ENCODE data around the gene MORC4. TPM values are rescaled to one million over a fixed set of nuclear protein-coding genes. Genes with fewer than 3 reads are reported as not detected.
A peak's percentile ranks its signal among the peaks of the same experiment; 100 is the strongest.

MORC4 gene
- total and polyA plus RNA-seq, 3 donors from 2014 or later, result 29.4 to 51.9 (median 46.0) TPM

- no peak overlapping the region for H3K4me3 ChIP-seq
Observed at GRCh38 chrX:106899841-106900240, 100.2 kb downstream of the MORC4 start.

GRCh38 chrX:106899276-106899675 lies 100.7 kb downstream of the MORC4 start:
- Histone ChIP-seq H3K27me3 (no peaks in the 10 kb centered on the region), H3K4me3 (no peak overlapping the region), H3K27ac (no peak overlapping the region), H3K9me3 (no peaks in the 10 kb centered on the region), H3K36me3 (ENCODE audit: low read depth, missing control alignments) (no peaks in the 10 kb centered on the region), H3K4me1 (no peaks in the 10 kb centered on the region)
- TF ChIP-seq POLR2A (IDR thresholded peaks at IDR 0.05), result no peak
- TF ChIP-seq CTCF (IDR thresholded peaks at IDR 0.05), result no peak
- intact Hi-C loops (cut with DNase I; ENCODE audit: low total_unique reads), result no loop called here
- DNase-seq, result no peak
- 65 to 73% methylated on average over 2 of the region's 2 CpGs for WGBS, 2 donors

More at GRCh38 chrX:106899841-106900240, 100.2 kb downstream of the MORC4 start:
- H3K27ac ChIP-seq, result no peak overlapping the region
- H3K36me3 ChIP-seq (ENCODE audit: low read depth, missing control alignments), result no peaks in the 10 kb centered on the region
- no peaks in the 10 kb centered on the region for H3K4me1 ChIP-seq
- intact Hi-C loops (cut with DNase I; ENCODE audit: low total_unique reads), result no loop called here
- no peaks in the 10 kb centered on the region for H3K9me3 ChIP-seq
- no peak for DNase-seq
- TF ChIP-seq CTCF (IDR thresholded peaks at IDR 0.05), result no peak
- TF ChIP-seq POLR2A (IDR thresholded peaks at IDR 0.05), result no peak
- H3K27me3 ChIP-seq, result no peaks in the 10 kb centered on the region
- 94% methylated on average over 1 of the region's 1 CpG; no CpG with 5 or more reads in 1 of the 2 donors for WGBS, 2 donors

DNA sequence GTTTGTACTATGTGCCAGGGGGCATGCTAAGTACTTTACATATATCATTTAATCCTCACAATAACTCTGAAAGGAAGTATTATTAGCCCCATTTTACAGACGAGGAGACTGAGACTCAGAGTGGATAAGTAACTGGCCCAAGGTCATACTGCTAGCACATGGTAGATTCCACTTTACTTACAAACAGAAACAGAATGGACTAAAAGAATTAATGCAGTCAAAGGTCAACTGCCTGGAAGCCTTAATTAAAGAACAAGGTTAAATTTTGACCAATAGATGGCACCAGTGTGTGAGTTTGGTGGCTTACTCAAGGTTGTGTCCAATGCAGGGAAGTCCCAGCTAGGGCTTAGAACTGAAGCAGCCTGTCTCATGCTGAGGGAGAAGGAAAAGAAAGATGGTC lies 101.5 kb downstream of the MORC4 start:
- WGBS, 2 donors, result 50 to 89% methylated on average over 1 of the region's 1 CpG

DNA sequence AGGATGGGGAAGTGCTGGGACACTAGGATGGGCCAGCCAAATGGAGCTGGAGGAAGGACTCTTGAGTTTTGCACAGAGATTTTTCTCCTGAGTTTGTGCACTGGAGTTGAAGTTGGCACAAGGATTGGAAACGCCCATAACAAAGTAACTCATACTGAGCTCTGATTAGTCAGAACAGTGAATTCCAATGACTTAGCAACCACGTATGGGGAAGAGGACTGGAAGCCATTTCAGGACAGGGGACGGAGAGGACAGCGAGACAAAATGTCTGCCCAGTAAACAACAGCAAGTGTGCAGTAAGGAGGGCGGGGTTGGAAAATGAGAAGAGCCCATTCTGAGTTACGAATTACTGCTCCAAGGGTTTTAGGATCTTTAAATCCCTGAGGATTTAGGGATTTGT lies 102.8 kb downstream of the MORC4 start:
- no peak for TF ChIP-seq CTCF (IDR thresholded peaks at IDR 0.05)
- no peak for TF ChIP-seq POLR2A (IDR thresholded peaks at IDR 0.05)
- H3K9me3 ChIP-seq, result no peaks in the 10 kb centered on the region
- H3K27me3 ChIP-seq, result no peaks in the 10 kb centered on the region
- no peak for DNase-seq
- H3K36me3 ChIP-seq (ENCODE audit: low read depth, missing control alignments), result no peaks in the 10 kb centered on the region
- no peak overlapping the region for H3K27ac ChIP-seq
- intact Hi-C loops (cut with DNase I; ENCODE audit: low total_unique reads), result no loop called here
- no peak overlapping the region for H3K4me3 ChIP-seq
- WGBS, 2 donors, result 82 to 85% methylated on average over 6 of the region's 6 CpGs
- H3K4me1 ChIP-seq, result no peaks in the 10 kb centered on the region

More for the DNA sequence above, 101.5 kb downstream of the MORC4 start:
- H3K27me3 ChIP-seq, result no peaks in the 10 kb centered on the region
- H3K36me3 ChIP-seq (ENCODE audit: low read depth, missing control alignments), result no peaks in the 10 kb centered on the region
- no peaks in the 10 kb centered on the region for H3K4me1 ChIP-seq
- H3K9me3 ChIP-seq, result no peaks in the 10 kb centered on the region
- no peak overlapping the region for H3K4me3 ChIP-seq
- intact Hi-C loops (cut with DNase I; ENCODE audit: low total_unique reads), result no loop called here
- no peak overlapping the region for H3K27ac ChIP-seq
- TF ChIP-seq POLR2A (IDR thresholded peaks at IDR 0.05), result no peak
- TF ChIP-seq CTCF (IDR thresholded peaks at IDR 0.05), result no peak
- peak; percentile 18 for DNase-seq

DNA sequence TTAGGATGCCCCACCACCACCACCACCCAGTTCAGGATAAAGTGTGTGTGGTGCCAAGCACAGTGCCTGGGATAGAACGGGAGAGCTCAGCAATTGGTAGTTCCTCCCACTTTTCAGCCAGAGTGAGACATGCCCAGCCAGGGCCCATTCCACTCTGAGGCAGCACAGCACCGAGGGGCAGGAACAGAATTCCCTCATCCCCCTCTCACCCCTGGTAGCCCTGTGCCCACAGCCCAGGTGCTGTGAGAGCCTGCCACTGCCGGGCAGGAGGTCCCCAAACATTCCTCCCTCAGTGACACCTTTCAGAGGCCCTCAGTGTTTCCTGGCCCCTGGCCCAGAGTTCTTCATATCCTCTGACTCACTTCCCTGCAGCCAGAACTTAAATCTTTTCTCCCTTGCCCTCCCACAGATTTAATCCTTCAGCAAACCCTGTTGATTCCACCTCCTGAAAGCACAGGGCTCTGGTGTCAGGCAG lies 105.0 kb downstream of the MORC4 start:
- H3K4me1 ChIP-seq, result no peaks in the 10 kb centered on the region
- no peaks in the 10 kb centered on the region for H3K27me3 ChIP-seq
- WGBS, 2 donors, result 33 to 67% methylated on average over 1 to 2 of the region's 3 CpGs
- intact Hi-C loops (cut with DNase I; ENCODE audit: low total_unique reads), result no loop called here
- H3K9me3 ChIP-seq, result no peaks in the 10 kb centered on the region
- no peaks in the 10 kb centered on the region for H3K36me3 ChIP-seq (ENCODE audit: low read depth, missing control alignments)
- H3K27ac ChIP-seq, result no peak overlapping the region
- no peak overlapping the region for H3K4me3 ChIP-seq
- no peak for DNase-seq
- TF ChIP-seq POLR2A (IDR thresholded peaks at IDR 0.05) (no peak), CTCF (IDR thresholded peaks at IDR 0.05) (no peak)
